Keratinocyte (primary cell): ENCODE results near the gene TLX2. TPM values are rescaled to one million over a fixed set of nuclear protein-coding genes. Genes with fewer than 3 reads are reported as not detected.

ENCODE experiments used
- DNase-seq: peaks from one replicate; pipeline ENCODE4 v3.0.0-alpha.2; 2011; ENCODE audit warnings: low read depth, missing footprints, low spot score
- FAIRE-seq: peaks from 2 replicates; lab custom pipeline; 2011; peaks lifted over from hg19 to GRCh38; lab: Jason Lieb, UNC
- H2AFZ ChIP-seq: 2 replicates; pipeline ENCODE4 v1.6.0; 2012; ENCODE audit warnings: low read length, control low read depth, inconsistent platforms; ENCODE audit not compliant: control insufficient read depth
- H3K27ac ChIP-seq: 2 replicates; pipeline ENCODE4 v1.5.1; 2011; ENCODE audit warnings: low read length; ENCODE audit not compliant: control insufficient read depth, insufficient read depth
- H3K27me3 ChIP-seq: 3 replicates; pipeline ENCODE4 v1.6.0; 2011; ENCODE audit warnings: low read length; ENCODE audit not compliant: control insufficient read depth, insufficient read depth; ENCODE audit errors: extremely low read depth
- H3K36me3 ChIP-seq, 2 experiments: 2 replicates in 1 of 2; 3 replicates in 1 of 2; pipeline ENCODE4 v1.5.1; 2011; ENCODE audit warnings: low read length in 2 of 2, mild to moderate bottlenecking in 1 of 2; ENCODE audit not compliant: control insufficient read depth in 2 of 2, insufficient read depth in 2 of 2; ENCODE audit errors: extremely low read depth in 1 of 2
- H3K4me1 ChIP-seq: 3 replicates; pipeline ENCODE4 v1.5.1; 2011; ENCODE audit warnings: low read length; ENCODE audit not compliant: control insufficient read depth, insufficient read depth; ENCODE audit errors: extremely low read depth
- H3K4me2 ChIP-seq: 3 replicates; pipeline ENCODE4 v1.6.0; 2011; ENCODE audit warnings: low read depth, low read length; ENCODE audit not compliant: control insufficient read depth, insufficient read depth; ENCODE audit errors: extremely low read depth
- H3K4me3 ChIP-seq, 3 experiments: fragments of 200-600 bp in 1 of 3; sonication (generic) in 1 of 3; 2 replicates in 2 of 3; 3 replicates in 1 of 3; pipeline ENCODE4 v1.5.1; 2011 to 2016; ENCODE audit warnings: low read length in 3 of 3, mild to moderate bottlenecking in 3 of 3, control low read depth in 2 of 3, inconsistent platforms in 1 of 3, low read depth in 1 of 3, mixed read lengths in 1 of 3, mixed run types in 1 of 3, moderate library complexity in 1 of 3; ENCODE audit not compliant: control insufficient read depth in 2 of 3, insufficient read depth in 2 of 3; ENCODE audit errors: extremely low read depth in 1 of 3
- H3K79me2 ChIP-seq: 2 replicates; pipeline ENCODE4 v1.6.0; 2012; ENCODE audit warnings: low read length; ENCODE audit not compliant: control insufficient read depth, insufficient read depth
- H3K9ac ChIP-seq: 3 replicates; pipeline ENCODE4 v1.6.0; 2011; ENCODE audit warnings: low read length; ENCODE audit not compliant: control insufficient read depth, insufficient read depth; ENCODE audit errors: extremely low read depth
- H3K9me1 ChIP-seq: 3 replicates; pipeline ENCODE4 v1.6.0; 2011; ENCODE audit warnings: low read length; ENCODE audit not compliant: control insufficient read depth, insufficient read depth; ENCODE audit errors: extremely low read depth
- H3K9me3 ChIP-seq: 2 replicates; pipeline ENCODE4 v1.5.1; 2012; ENCODE audit warnings: low read depth, low read length; ENCODE audit not compliant: control insufficient read depth
- H4K20me1 ChIP-seq: 3 replicates; pipeline ENCODE4 v1.6.0; 2011; ENCODE audit warnings: low read length; ENCODE audit not compliant: control insufficient read depth, insufficient read depth; ENCODE audit errors: extremely low read depth
- EZH2 ChIP-seq: IDR thresholded peaks from one replicate; pipeline ENCODE4 v1.6.1; 2012; ENCODE audit warnings: inconsistent platforms, mild to moderate bottlenecking, low read length, moderate library complexity
- dilution Hi-C: fragments of 300-500 bp; cut with MboI; formaldehyde crosslinking; loops from one replicate; pipeline ENCODE4 v1.7.0; 2020; ENCODE audit warnings: low sequenced_read_pairs; ENCODE audit not compliant: extremely low pct_ligation_motif_present
- polyA plus RNA-seq, 5 experiments: library from polyadenylated mRNA; depleted of rRNA in 3 of 5; stranded (reverse) in 3 of 5; stranded (forward) in 1 of 5; unstranded in 1 of 5; fragments of >200 nt; gene quantifications; 1 replicate in 1 of 5; 2 replicates in 3 of 5; 3 replicates in 1 of 5; pipeline versions ENCODE4 v1.2.1 to v1.2.3, GENCODE V29; 2011 to 2012; ENCODE audit warnings: missing spikeins in 2 of 5, low read depth in 1 of 5, low replicate concordance in 1 of 5
- TF ChIP-seq, protein P1 (sequence below), 3 experiments: IDR thresholded peaks in 1 of 3; conservative IDR thresholded peaks in 1 of 3; optimal IDR thresholded peaks in 1 of 3; 2 replicates in 2 of 3; 3 replicates in 1 of 3; pipeline versions ENCODE3 to v1.5.1; 2011; ENCODE audit warnings: low read length in 3 of 3, mild to moderate bottlenecking in 3 of 3, moderate library complexity in 2 of 3, control low read depth in 1 of 3, inconsistent platforms in 1 of 3; ENCODE audit not compliant: insufficient read depth in 2 of 3; ENCODE audit errors: extremely low read depth in 1 of 3

TLX2 gene
- polyA plus RNA-seq, 1 donor (not counting 4 experiments of a cell fraction or from before 2014, with no cell fraction given) = not detected

- dilution Hi-C loops = no loop called here
These were observed 9.8 kb downstream of the TLX2 start for GRCh38 chr2:74524005-74524404.

GRCh38 chr2:74524955-74525716 lies 10.9 kb downstream of the TLX2 start:
- peaks cover 28% of the 10 kb centered on the region for H3K4me1 ChIP-seq
- dilution Hi-C loops = no loop called here
- H3K79me2 ChIP-seq = peaks cover 31% of the 10 kb centered on the region
- peaks cover 12 to 30% of the 10 kb centered on the region in 2 experiments for H3K36me3 ChIP-seq
- H4K20me1 ChIP-seq = no peaks in the 10 kb centered on the region
- H3K9me1 ChIP-seq = no peaks in the 10 kb centered on the region
- FAIRE-seq (no peak), DNase-seq (no peak)
- H3K4me2 ChIP-seq = peak overlapping the region; percentile 56
- no peaks in the 10 kb centered on the region for H3K9me3 ChIP-seq
- TF ChIP-seq, protein P1, sequence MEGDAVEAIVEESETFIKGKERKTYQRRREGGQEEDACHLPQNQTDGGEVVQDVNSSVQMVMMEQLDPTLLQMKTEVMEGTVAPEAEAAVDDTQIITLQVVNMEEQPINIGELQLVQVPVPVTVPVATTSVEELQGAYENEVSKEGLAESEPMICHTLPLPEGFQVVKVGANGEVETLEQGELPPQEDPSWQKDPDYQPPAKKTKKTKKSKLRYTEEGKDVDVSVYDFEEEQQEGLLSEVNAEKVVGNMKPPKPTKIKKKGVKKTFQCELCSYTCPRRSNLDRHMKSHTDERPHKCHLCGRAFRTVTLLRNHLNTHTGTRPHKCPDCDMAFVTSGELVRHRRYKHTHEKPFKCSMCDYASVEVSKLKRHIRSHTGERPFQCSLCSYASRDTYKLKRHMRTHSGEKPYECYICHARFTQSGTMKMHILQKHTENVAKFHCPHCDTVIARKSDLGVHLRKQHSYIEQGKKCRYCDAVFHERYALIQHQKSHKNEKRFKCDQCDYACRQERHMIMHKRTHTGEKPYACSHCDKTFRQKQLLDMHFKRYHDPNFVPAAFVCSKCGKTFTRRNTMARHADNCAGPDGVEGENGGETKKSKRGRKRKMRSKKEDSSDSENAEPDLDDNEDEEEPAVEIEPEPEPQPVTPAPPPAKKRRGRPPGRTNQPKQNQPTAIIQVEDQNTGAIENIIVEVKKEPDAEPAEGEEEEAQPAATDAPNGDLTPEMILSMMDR (optimal IDR thresholded peaks at IDR 0.05 in 1 of 3, IDR thresholded peaks at IDR 0.05 in 1 of 3, conservative IDR thresholded peaks at IDR 0.05 in 1 of 3; ENCODE audit: extremely low read depth in 1 of 3, insufficient read depth in 2 of 3, low read length in 3 of 3) = no peak
- TF ChIP-seq EZH2 = no peak
- peak overlapping the region; percentile 62 for H3K9ac ChIP-seq
- peak overlapping the region; percentile 78 for H3K27ac ChIP-seq
- H3K4me3 ChIP-seq = peak overlapping the region in 1 of 3 experiments; percentile 11
- H2AFZ ChIP-seq = no peak overlapping the region
- H3K27me3 ChIP-seq = no peaks in the 10 kb centered on the region

More at GRCh38 chr2:74524005-74524404, 9.8 kb downstream of the TLX2 start:
- peaks cover 23% of the 10 kb centered on the region for H3K79me2 ChIP-seq
- FAIRE-seq (no peak), DNase-seq (no peak)
- no peak overlapping the region for H3K4me2 ChIP-seq
- peaks cover 6% of the 10 kb centered on the region for H3K27me3 ChIP-seq
- peaks cover 12 to 30% of the 10 kb centered on the region in 2 experiments for H3K36me3 ChIP-seq
- H4K20me1 ChIP-seq = no peaks in the 10 kb centered on the region
- TF ChIP-seq EZH2 = no peak
- TF ChIP-seq, protein P1 (optimal IDR thresholded peaks at IDR 0.05 in 1 of 3, IDR thresholded peaks at IDR 0.05 in 1 of 3, conservative IDR thresholded peaks at IDR 0.05 in 1 of 3; ENCODE audit: extremely low read depth in 1 of 3, insufficient read depth in 2 of 3, low read length in 3 of 3) = no peak
- H2AFZ ChIP-seq = no peak overlapping the region
- no peaks in the 10 kb centered on the region for H3K9me1 ChIP-seq
- no peaks in the 10 kb centered on the region for H3K9me3 ChIP-seq
- no peak overlapping the region for H3K27ac ChIP-seq
- H3K4me1 ChIP-seq = peaks cover 28% of the 10 kb centered on the region
- no peak overlapping the region for H3K9ac ChIP-seq
- H3K4me3 ChIP-seq = no peak overlapping the region
